WTC11 (cell line): ENCODE data around the gene ZBTB25. TPM values are rescaled to one million over a fixed set of nuclear protein-coding genes. Genes with fewer than 3 reads are reported as not detected.

Experiments used
- ATAC-seq: fragments of 200-7000 bp; cut with Tn5 transposase; 2 replicates; pipeline ENCODE4 v1.10.0; 2021; ENCODE audit warnings: mild to moderate bottlenecking, moderate library complexity
- CTCF ChIA-PET: fragments of 300-600 bp; sonication (Branson Sonifier 250); formaldehyde crosslinking; loops from one replicate; lab custom pipeline; 2021; ENCODE audit warnings: antibody characterized with exemption; lab: Charles Lee
- POLR2A ChIA-PET: fragments of 350-600 bp; sonication (Branson Sonifier 250); formaldehyde crosslinking; loops from one replicate; lab custom pipeline; 2021; ENCODE audit warnings: antibody characterized with exemption; lab: Charles Lee
- DNase-seq: peaks from one replicate; pipeline ENCODE4 v3.0.0; 2021; ENCODE audit warnings: low spot score
- H3K27ac Mint-ChIP-seq: 2 replicates; pipeline ENCODE4 v1.8.0; 2021; ENCODE audit warnings: mixed read lengths
- H3K27me3 Mint-ChIP-seq: 2 replicates; pipeline ENCODE4 v1.8.0; 2021; ENCODE audit warnings: low read depth, mild to moderate bottlenecking, moderate library complexity, mixed read lengths
- H3K36me3 Mint-ChIP-seq: 2 replicates; pipeline ENCODE4 v1.8.0; 2021; ENCODE audit warnings: mixed read lengths
- H3K4me1 Mint-ChIP-seq: 2 replicates; pipeline ENCODE4 v1.8.0; 2022; ENCODE audit warnings: mixed read lengths
- H3K4me3 Mint-ChIP-seq: 2 replicates; pipeline ENCODE4 v1.8.0; 2021; ENCODE audit warnings: mild to moderate bottlenecking, moderate library complexity, mixed read lengths
- H3K9me3 Mint-ChIP-seq: 2 replicates; pipeline ENCODE4 v1.8.0; 2021; ENCODE audit warnings: mixed read lengths
- ATF1 ChIP-seq: sonication (generic); formaldehyde crosslinking; IDR thresholded peaks from 2 replicates; pipeline ENCODE4 v1.8.1; 2023; ENCODE audit warnings: mild to moderate bottlenecking, moderate library complexity, missing genetic modification reagents
- CBFB ChIP-seq: sonication (generic); formaldehyde crosslinking; IDR thresholded peaks from 2 replicates; pipeline ENCODE4 v1.8.1; 2022; ENCODE audit warnings: mild to moderate bottlenecking, low read depth, missing genetic modification reagents
- EMX1 ChIP-seq: fragments of 250-450 bp; sonication (Bioruptor Pico); IDR thresholded peaks from 2 replicates; pipeline ENCODE4 v1.8.0; 2021; ENCODE audit warnings: mild to moderate bottlenecking
- MXD4 ChIP-seq: fragments of 250-450 bp; sonication (Bioruptor Pico); IDR thresholded peaks from 2 replicates; pipeline ENCODE4 v1.8.0; 2021; ENCODE audit warnings: mild to moderate bottlenecking, moderate library complexity, borderline replicate concordance
- NR1H2 ChIP-seq: sonication (generic); formaldehyde crosslinking; IDR thresholded peaks from 2 replicates; pipeline ENCODE4 v1.9.0; 2021; ENCODE audit warnings: mild to moderate bottlenecking, moderate library complexity, missing genetic modification reagents
- NR2C2 ChIP-seq: sonication (generic); formaldehyde crosslinking; IDR thresholded peaks from 2 replicates; pipeline ENCODE4 v1.8.0; 2022; ENCODE audit warnings: mild to moderate bottlenecking, missing genetic modification reagents
- OVOL2 ChIP-seq: fragments of 250-450 bp; sonication (Bioruptor Pico); IDR thresholded peaks from 2 replicates; pipeline ENCODE4 v1.9.0; 2021; ENCODE audit warnings: mild to moderate bottlenecking, borderline replicate concordance
- TEAD1 ChIP-seq: sonication (generic); formaldehyde crosslinking; IDR thresholded peaks from 2 replicates; pipeline ENCODE4 v1.8.0; 2022; ENCODE audit warnings: mild to moderate bottlenecking, missing genetic modification reagents
- ZNF396 ChIP-seq: fragments of 250-450 bp; sonication (Bioruptor Pico); IDR thresholded peaks from 2 replicates; pipeline ENCODE4 v1.8.0; 2021; ENCODE audit warnings: mild to moderate bottlenecking, moderate library complexity, borderline replicate concordance
- ZNF423 ChIP-seq: fragments of 250-450 bp; sonication (Bioruptor Pico); IDR thresholded peaks from 2 replicates; pipeline ENCODE4 v2.1.2; 2022; ENCODE audit warnings: mild to moderate bottlenecking, moderate library complexity
- total RNA-seq: library from RNA; stranded (reverse); gene quantifications from 3 replicates; pipeline ENCODE4 v1.2.3, GENCODE V29; 2021
- TF ChIP-seq, protein P1 (sequence below): sonication (generic); formaldehyde crosslinking; IDR thresholded peaks from 2 replicates; pipeline ENCODE4 v1.8.1; 2023; ENCODE audit warnings: mild to moderate bottlenecking, missing genetic modification reagents, moderate library complexity
- TF ChIP-seq, protein P2 (sequence below): sonication (generic); formaldehyde crosslinking; IDR thresholded peaks from 2 replicates; pipeline ENCODE4 v1.8.0; 2023; ENCODE audit warnings: mild to moderate bottlenecking, missing genetic modification reagents
- TF ChIP-seq, protein P3 (sequence below): sonication (generic); formaldehyde crosslinking; IDR thresholded peaks from 2 replicates; pipeline ENCODE4 v1.8.1; 2022; ENCODE audit warnings: missing genetic modification reagents, borderline replicate concordance
- TF ChIP-seq, protein P4 (sequence below): sonication (generic); formaldehyde crosslinking; IDR thresholded peaks from 2 replicates; pipeline ENCODE4 v1.8.0; 2022; ENCODE audit warnings: mild to moderate bottlenecking, missing genetic modification reagents
- TF ChIP-seq, protein P5 (sequence below): sonication (generic); formaldehyde crosslinking; IDR thresholded peaks from 2 replicates; pipeline ENCODE4 v1.8.0; 2023; ENCODE audit warnings: missing genetic modification reagents, mild to moderate bottlenecking, borderline replicate concordance

Gene ZBTB25
- total RNA-seq, 1 experiment from 2014 or later = 11.9 TPM

DNA sequence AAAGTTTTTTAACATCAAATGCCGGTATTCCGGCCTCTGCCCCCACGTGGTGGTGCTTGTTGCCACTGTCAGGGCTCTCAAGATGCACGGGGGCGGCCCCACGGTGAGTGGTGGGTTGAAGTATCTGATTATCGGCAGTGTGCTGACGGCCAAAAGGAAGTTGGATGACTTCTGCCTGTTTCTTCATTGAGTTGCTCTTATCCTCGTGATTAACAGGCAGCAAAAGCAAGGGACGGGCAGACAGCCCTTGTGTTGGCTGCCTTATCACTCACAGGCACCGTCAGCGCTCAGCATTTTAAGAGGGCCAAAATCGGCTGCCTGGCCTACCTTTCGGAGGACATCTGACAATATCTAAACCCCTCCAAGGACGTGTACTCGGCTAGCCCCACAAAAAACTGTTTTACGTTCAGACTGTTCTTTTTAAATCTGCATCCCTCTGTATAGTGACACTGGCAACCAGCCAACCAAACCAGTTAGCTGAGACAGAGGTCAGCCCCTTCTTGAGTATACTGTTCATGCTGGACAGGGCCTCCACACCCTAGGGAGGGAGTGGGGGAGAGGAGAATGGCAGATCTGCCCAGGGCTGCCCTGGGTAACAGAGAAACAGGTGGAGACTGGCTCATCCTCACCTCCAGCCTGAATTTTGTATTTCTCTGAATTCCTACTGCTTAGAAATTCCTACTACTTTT lies 61.2 kb downstream of the ZBTB25 start:
- Mint-ChIP-seq H3K36me3 (peaks cover 72% of the 10 kb centered on the region), H3K9me3 (no peaks in the 10 kb centered on the region), H3K4me1 (no peaks in the 10 kb centered on the region), H3K27me3 (no peaks in the 10 kb centered on the region), H3K4me3 (no peak overlapping the region), H3K27ac (no peak overlapping the region)
- ChIA-PET CTCF (no interaction called here), POLR2A (no interaction called here)
- DNase-seq (no peak), ATAC-seq (no peak)
- TF ChIP-seq TEAD1 (CRISPR knock-in tag) = no peak
- TF ChIP-seq EMX1 = no peak
- TF ChIP-seq, protein P1, sequence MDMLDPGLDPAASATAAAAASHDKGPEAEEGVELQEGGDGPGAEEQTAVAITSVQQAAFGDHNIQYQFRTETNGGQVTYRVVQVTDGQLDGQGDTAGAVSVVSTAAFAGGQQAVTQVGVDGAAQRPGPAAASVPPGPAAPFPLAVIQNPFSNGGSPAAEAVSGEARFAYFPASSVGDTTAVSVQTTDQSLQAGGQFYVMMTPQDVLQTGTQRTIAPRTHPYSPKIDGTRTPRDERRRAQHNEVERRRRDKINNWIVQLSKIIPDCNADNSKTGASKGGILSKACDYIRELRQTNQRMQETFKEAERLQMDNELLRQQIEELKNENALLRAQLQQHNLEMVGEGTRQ (CRISPR knock-in tag) = no peak
- TF ChIP-seq, protein P2, sequence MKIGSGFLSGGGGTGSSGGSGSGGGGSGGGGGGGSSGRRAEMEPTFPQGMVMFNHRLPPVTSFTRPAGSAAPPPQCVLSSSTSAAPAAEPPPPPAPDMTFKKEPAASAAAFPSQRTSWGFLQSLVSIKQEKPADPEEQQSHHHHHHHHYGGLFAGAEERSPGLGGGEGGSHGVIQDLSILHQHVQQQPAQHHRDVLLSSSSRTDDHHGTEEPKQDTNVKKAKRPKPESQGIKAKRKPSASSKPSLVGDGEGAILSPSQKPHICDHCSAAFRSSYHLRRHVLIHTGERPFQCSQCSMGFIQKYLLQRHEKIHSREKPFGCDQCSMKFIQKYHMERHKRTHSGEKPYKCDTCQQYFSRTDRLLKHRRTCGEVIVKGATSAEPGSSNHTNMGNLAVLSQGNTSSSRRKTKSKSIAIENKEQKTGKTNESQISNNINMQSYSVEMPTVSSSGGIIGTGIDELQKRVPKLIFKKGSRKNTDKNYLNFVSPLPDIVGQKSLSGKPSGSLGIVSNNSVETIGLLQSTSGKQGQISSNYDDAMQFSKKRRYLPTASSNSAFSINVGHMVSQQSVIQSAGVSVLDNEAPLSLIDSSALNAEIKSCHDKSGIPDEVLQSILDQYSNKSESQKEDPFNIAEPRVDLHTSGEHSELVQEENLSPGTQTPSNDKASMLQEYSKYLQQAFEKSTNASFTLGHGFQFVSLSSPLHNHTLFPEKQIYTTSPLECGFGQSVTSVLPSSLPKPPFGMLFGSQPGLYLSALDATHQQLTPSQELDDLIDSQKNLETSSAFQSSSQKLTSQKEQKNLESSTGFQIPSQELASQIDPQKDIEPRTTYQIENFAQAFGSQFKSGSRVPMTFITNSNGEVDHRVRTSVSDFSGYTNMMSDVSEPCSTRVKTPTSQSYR (CRISPR knock-in tag) = no peak
- no peak for TF ChIP-seq NR1H2 (CRISPR knock-in tag)
- TF ChIP-seq, protein P3, sequence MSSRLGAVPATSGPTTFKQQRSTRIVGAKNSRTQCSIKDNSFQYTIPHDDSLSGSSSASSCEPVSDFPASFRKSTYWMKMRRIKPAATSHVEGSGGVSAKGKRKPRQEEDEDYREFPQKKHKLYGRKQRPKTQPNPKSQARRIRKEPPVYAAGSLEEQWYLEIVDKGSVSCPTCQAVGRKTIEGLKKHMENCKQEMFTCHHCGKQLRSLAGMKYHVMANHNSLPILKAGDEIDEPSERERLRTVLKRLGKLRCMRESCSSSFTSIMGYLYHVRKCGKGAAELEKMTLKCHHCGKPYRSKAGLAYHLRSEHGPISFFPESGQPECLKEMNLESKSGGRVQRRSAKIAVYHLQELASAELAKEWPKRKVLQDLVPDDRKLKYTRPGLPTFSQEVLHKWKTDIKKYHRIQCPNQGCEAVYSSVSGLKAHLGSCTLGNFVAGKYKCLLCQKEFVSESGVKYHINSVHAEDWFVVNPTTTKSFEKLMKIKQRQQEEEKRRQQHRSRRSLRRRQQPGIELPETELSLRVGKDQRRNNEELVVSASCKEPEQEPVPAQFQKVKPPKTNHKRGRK = no peak
- TF ChIP-seq, protein P4, sequence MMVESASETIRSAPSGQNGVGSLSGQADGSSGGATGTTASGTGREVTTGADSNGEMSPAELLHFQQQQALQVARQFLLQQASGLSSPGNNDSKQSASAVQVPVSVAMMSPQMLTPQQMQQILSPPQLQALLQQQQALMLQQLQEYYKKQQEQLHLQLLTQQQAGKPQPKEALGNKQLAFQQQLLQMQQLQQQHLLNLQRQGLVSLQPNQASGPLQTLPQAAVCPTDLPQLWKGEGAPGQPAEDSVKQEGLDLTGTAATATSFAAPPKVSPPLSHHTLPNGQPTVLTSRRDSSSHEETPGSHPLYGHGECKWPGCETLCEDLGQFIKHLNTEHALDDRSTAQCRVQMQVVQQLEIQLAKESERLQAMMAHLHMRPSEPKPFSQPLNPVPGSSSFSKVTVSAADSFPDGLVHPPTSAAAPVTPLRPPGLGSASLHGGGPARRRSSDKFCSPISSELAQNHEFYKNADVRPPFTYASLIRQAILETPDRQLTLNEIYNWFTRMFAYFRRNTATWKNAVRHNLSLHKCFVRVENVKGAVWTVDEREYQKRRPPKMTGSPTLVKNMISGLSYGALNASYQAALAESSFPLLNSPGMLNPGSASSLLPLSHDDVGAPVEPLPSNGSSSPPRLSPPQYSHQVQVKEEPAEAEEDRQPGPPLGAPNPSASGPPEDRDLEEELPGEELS (CRISPR knock-in tag) = no peak
- no peak for TF ChIP-seq ZNF396
- no peak for TF ChIP-seq MXD4
- TF ChIP-seq CBFB = no peak
- TF ChIP-seq, protein P5, sequence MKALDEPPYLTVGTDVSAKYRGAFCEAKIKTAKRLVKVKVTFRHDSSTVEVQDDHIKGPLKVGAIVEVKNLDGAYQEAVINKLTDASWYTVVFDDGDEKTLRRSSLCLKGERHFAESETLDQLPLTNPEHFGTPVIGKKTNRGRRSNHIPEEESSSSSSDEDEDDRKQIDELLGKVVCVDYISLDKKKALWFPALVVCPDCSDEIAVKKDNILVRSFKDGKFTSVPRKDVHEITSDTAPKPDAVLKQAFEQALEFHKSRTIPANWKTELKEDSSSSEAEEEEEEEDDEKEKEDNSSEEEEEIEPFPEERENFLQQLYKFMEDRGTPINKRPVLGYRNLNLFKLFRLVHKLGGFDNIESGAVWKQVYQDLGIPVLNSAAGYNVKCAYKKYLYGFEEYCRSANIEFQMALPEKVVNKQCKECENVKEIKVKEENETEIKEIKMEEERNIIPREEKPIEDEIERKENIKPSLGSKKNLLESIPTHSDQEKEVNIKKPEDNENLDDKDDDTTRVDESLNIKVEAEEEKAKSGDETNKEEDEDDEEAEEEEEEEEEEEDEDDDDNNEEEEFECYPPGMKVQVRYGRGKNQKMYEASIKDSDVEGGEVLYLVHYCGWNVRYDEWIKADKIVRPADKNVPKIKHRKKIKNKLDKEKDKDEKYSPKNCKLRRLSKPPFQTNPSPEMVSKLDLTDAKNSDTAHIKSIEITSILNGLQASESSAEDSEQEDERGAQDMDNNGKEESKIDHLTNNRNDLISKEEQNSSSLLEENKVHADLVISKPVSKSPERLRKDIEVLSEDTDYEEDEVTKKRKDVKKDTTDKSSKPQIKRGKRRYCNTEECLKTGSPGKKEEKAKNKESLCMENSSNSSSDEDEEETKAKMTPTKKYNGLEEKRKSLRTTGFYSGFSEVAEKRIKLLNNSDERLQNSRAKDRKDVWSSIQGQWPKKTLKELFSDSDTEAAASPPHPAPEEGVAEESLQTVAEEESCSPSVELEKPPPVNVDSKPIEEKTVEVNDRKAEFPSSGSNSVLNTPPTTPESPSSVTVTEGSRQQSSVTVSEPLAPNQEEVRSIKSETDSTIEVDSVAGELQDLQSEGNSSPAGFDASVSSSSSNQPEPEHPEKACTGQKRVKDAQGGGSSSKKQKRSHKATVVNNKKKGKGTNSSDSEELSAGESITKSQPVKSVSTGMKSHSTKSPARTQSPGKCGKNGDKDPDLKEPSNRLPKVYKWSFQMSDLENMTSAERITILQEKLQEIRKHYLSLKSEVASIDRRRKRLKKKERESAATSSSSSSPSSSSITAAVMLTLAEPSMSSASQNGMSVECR (CRISPR knock-in tag) = no peak
- no peak for TF ChIP-seq ATF1 (CRISPR knock-in tag)
- TF ChIP-seq NR2C2 = no peak
- TF ChIP-seq ZNF423 = no peak
- no peak for TF ChIP-seq OVOL2
